ENCODE results near the gene LYL1. TPM values are rescaled to one million over a fixed set of nuclear protein-coding genes. Genes with fewer than 3 reads are reported as not detected.

The LYL1 gene
- total and polyA plus RNA-seq, 2 donors (not counting 3 experiments of a cell fraction or from before 2014, with no cell fraction given) = 74.4 to 87.3 TPM

DNA sequence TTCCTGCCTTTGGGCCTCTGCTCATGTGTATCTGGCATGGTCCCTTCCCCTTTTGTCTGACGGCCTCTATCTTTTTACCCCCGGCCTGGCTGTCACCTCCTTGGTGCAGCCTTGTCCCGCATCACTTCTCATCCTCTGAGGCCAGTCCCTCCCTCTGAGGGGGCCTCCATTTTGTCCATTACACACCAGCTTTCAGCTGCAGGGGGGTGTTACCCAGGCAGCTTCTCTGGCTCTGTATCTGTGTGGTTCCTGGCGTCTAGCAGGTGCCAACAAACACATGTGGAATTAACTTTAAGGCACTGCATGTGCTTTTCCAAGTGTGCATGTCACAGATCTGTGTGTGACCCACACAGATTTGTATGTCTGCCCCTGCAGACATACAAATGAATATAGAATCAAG, 52.4 kb downstream of the LYL1 start:
- Histone ChIP-seq H3K4me1 (ENCODE audit: control insufficient read depth, extremely low read depth, insufficient read depth, low read length) (peaks cover 39% of the 10 kb centered on the region), H3K79me2 (ENCODE audit: control insufficient read depth, insufficient read depth, low read length) (no peaks in the 10 kb centered on the region)
- BruUV-seq (replicated peaks) = no TSS peak

More for the DNA sequence above, 52.4 kb downstream of the LYL1 start:
- Histone ChIP-seq H2AFZ (ENCODE audit: low read depth, low read length) (no peak overlapping the region), H3K9ac (replicated peaks; ENCODE audit: extremely low read depth, insufficient read depth, low read length) (no peak overlapping the region), H3K27ac (ENCODE audit: insufficient read depth, low read depth, low read length) (no peak overlapping the region), H3K9me3 (replicated peaks; ENCODE audit: control insufficient read depth, insufficient read depth, low read length) (no peaks in the 10 kb centered on the region), H3K4me3 (replicated peaks in 1 of 3; ENCODE audit: insufficient read depth in 1 of 3, low read depth in 1 of 3, low read length in 3 of 3) (no peak overlapping the region), H3K36me3 (ENCODE audit: control insufficient read depth in 2 of 2, extremely low read depth in 1 of 2, insufficient read depth in 2 of 2, low read length in 2 of 2) (peaks cover 0 to 3% of the 10 kb centered on the region in 2 experiments), H3K27me3 (ENCODE audit: control insufficient read depth in 2 of 2, insufficient read depth in 2 of 2, low read length in 2 of 2) (no peaks in the 10 kb centered on the region), H3K9me1 (replicated peaks; ENCODE audit: control insufficient read depth, extremely low read depth, insufficient read depth, low read length) (no peaks in the 10 kb centered on the region), H3K4me2 (ENCODE audit: insufficient read depth, low read length) (no peak overlapping the region), H4K20me1 (replicated peaks; ENCODE audit: control insufficient read depth, extremely low read depth, insufficient read depth, low read length) (no peaks in the 10 kb centered on the region)
- POLR2A ChIA-PET = no interaction called here
- no peak for FAIRE-seq
- DNase-seq (ENCODE audit: low read depth, low spot score) = no peak
- dilution Hi-C loops (cut with MboI; ENCODE audit: extremely low pct_ligation_motif_present, low sequenced_read_pairs) = no loop called here
- CTCF ChIA-PET = interaction anchor here (1.5 to 15.7 kb wide), 3 partner anchors 11 to 43 kb away, joined by 3 to 463 read pairs (median 31); no protein-coding TSS in a partner anchor
- intact Hi-C loops (cut with micrococcal nuclease) = loop anchor here (5.0 kb wide), 1 partner anchor 42 kb away; no protein-coding TSS in a partner anchor
- TF ChIP-seq POLR2A (IDR thresholded peaks at IDR 0.05; ENCODE audit: low read depth, low read length) = no peak
- no peak for TF ChIP-seq JUN (IDR thresholded peaks at IDR 0.05; ENCODE audit: borderline replicate concordance, insufficient read depth, insufficient read length, low read depth)
- TF ChIP-seq, protein P1, sequence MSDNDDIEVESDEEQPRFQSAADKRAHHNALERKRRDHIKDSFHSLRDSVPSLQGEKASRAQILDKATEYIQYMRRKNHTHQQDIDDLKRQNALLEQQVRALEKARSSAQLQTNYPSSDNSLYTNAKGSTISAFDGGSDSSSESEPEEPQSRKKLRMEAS (IDR thresholded peaks at IDR 0.05; ENCODE audit: insufficient read depth, insufficient read length) = no peak
- TF ChIP-seq FOS (IDR thresholded peaks at IDR 0.05; ENCODE audit: borderline replicate concordance, insufficient read depth, low read length) = no peak
- no peak for TF ChIP-seq EZH2 (IDR thresholded peaks at IDR 0.05; ENCODE audit: borderline replicate concordance, low read depth, low read length, severe bottlenecking)
- TF ChIP-seq POLR2AphosphoS5 (IDR thresholded peaks at IDR 0.05; ENCODE audit: insufficient read depth, low read depth, low read length) = no peak
- no peak for TF ChIP-seq MYC (IDR thresholded peaks at IDR 0.05; ENCODE audit: low read depth, low read length)
- TF ChIP-seq, protein P2, sequence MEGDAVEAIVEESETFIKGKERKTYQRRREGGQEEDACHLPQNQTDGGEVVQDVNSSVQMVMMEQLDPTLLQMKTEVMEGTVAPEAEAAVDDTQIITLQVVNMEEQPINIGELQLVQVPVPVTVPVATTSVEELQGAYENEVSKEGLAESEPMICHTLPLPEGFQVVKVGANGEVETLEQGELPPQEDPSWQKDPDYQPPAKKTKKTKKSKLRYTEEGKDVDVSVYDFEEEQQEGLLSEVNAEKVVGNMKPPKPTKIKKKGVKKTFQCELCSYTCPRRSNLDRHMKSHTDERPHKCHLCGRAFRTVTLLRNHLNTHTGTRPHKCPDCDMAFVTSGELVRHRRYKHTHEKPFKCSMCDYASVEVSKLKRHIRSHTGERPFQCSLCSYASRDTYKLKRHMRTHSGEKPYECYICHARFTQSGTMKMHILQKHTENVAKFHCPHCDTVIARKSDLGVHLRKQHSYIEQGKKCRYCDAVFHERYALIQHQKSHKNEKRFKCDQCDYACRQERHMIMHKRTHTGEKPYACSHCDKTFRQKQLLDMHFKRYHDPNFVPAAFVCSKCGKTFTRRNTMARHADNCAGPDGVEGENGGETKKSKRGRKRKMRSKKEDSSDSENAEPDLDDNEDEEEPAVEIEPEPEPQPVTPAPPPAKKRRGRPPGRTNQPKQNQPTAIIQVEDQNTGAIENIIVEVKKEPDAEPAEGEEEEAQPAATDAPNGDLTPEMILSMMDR (IDR thresholded peaks at IDR 0.05; ENCODE audit: extremely low read depth in 1 of 2, insufficient read depth in 1 of 2, low read depth in 1 of 2, low read length in 2 of 2) = no peak
- TF ChIP-seq GATA2 (IDR thresholded peaks at IDR 0.05; ENCODE audit: insufficient read depth, insufficient read length, low read depth, low read length) = no peak

Other genes with a start within 250 kb of the LYL1 start
- gene DNASE2, start 221.4 kb downstream of the LYL1 start, total RNA-seq = 31.3 and 34.8 TPM in 2 replicates
- gene DNASE2, start 221.4 kb downstream of the LYL1 start, polyA plus RNA-seq = 51.9 and 60.6 TPM in 2 replicates
- not detected in 2 replicates for gene KLF1, start 215.7 kb downstream of the LYL1 start, total RNA-seq
- not detected in 2 replicates for gene KLF1, start 215.7 kb downstream of the LYL1 start, polyA plus RNA-seq
- 27.1 and 27.3 TPM in 2 replicates for gene GCDH, start 211.7 kb downstream of the LYL1 start, total RNA-seq
- 35.8 and 39.8 TPM in 2 replicates for gene GCDH, start 211.7 kb downstream of the LYL1 start, polyA plus RNA-seq
- gene SYCE2, start 183.6 kb downstream of the LYL1 start, total RNA-seq = 0.27 TPM in 1 of 2 replicates, not detected in the other
- 0.16 and 0.25 TPM in 2 replicates for gene SYCE2, start 183.6 kb downstream of the LYL1 start, polyA plus RNA-seq
- gene FARSA, start 169.1 kb downstream of the LYL1 start, total RNA-seq = 71.4 and 77.4 TPM in 2 replicates
- 51.8 and 55.3 TPM in 2 replicates for gene FARSA, start 169.1 kb downstream of the LYL1 start, polyA plus RNA-seq
- gene CALR, start 164.2 kb downstream of the LYL1 start, total RNA-seq = 1,614 and 1,636 TPM in 2 replicates
- gene CALR, start 164.2 kb downstream of the LYL1 start, polyA plus RNA-seq = 1,135 and 1,206 TPM in 2 replicates
- gene RAD23A, start 157.0 kb downstream of the LYL1 start, total RNA-seq = 96.7 and 102 TPM in 2 replicates
- gene RAD23A, start 157.0 kb downstream of the LYL1 start, polyA plus RNA-seq = 66.9 and 71.2 TPM in 2 replicates
- gene GADD45GIP1, start 145.6 kb downstream of the LYL1 start, total RNA-seq = 32.8 and 36.5 TPM in 2 replicates
- 38.3 and 46.3 TPM in 2 replicates for gene GADD45GIP1, start 145.6 kb downstream of the LYL1 start, polyA plus RNA-seq
- 0.20 and 0.28 TPM in 2 replicates for gene DAND5, start 133.3 kb downstream of the LYL1 start, total RNA-seq
- gene DAND5, start 133.3 kb downstream of the LYL1 start, polyA plus RNA-seq = 0.06 TPM in 2 replicates
- 18.7 and 37.7 TPM in 2 replicates for gene NFIX, start 107.4 kb downstream of the LYL1 start, total RNA-seq
- 8.7 and 9.8 TPM in 2 replicates for gene NFIX, start 107.4 kb downstream of the LYL1 start, polyA plus RNA-seq
- 42.2 and 53.0 TPM in 2 replicates for gene TRMT1, start 13.9 kb upstream of the LYL1 start, total RNA-seq
- 46.3 and 60.5 TPM in 2 replicates for gene TRMT1, start 13.9 kb upstream of the LYL1 start, polyA plus RNA-seq
- 95.4 and 97.6 TPM in 2 replicates for gene NACC1, start 15.4 kb upstream of the LYL1 start, total RNA-seq
- gene NACC1, start 15.4 kb upstream of the LYL1 start, polyA plus RNA-seq = 120 and 198 TPM in 2 replicates
- 63.1 and 67.9 TPM in 2 replicates for gene STX10, start 47.5 kb upstream of the LYL1 start, total RNA-seq
- gene STX10, start 47.5 kb upstream of the LYL1 start, polyA plus RNA-seq = 89.6 and 91.6 TPM in 2 replicates
- gene IER2, start 47.6 kb upstream of the LYL1 start, total RNA-seq = 81.6 and 97.0 TPM in 2 replicates
- gene IER2, start 47.6 kb upstream of the LYL1 start, polyA plus RNA-seq = 55.2 and 60.6 TPM in 2 replicates

All from endothelial cell of umbilical vein (primary cell).